Thyroid gland (tissue), 4 donors: ENCODE measurements around the gene YAP1.

Experiments
- POLR2A ChIP-seq, 2 donors: fragments of 450-650 bp; IDR thresholded peaks; one replicate each; pipeline ENCODE4 v1.6.1; 2017; ENCODE audit warnings: antibody characterized with exemption in 2 of 2, mild to moderate bottlenecking in 2 of 2, moderate library complexity in 1 of 2
- TF ChIP-seq, protein P1 (sequence below), 6 experiments: fragments of 200-600 bp in 3 of 6; fragments of 450-650 bp in 3 of 6; sonication (generic) in 3 of 6; IDR thresholded peaks; one replicate each; pipeline ENCODE4 v1.5.1; 2016 to 2019; ENCODE audit warnings: antibody characterized with exemption in 6 of 6, mild to moderate bottlenecking in 2 of 6, inconsistent platforms in 1 of 6, moderate library complexity in 1 of 6

GRCh38 chr11:102081313-102081712 lies 28.9 kb upstream of the YAP1 start:
- TF ChIP-seq POLR2A (IDR thresholded peaks at IDR 0.05): no peak
- TF ChIP-seq, protein P1, sequence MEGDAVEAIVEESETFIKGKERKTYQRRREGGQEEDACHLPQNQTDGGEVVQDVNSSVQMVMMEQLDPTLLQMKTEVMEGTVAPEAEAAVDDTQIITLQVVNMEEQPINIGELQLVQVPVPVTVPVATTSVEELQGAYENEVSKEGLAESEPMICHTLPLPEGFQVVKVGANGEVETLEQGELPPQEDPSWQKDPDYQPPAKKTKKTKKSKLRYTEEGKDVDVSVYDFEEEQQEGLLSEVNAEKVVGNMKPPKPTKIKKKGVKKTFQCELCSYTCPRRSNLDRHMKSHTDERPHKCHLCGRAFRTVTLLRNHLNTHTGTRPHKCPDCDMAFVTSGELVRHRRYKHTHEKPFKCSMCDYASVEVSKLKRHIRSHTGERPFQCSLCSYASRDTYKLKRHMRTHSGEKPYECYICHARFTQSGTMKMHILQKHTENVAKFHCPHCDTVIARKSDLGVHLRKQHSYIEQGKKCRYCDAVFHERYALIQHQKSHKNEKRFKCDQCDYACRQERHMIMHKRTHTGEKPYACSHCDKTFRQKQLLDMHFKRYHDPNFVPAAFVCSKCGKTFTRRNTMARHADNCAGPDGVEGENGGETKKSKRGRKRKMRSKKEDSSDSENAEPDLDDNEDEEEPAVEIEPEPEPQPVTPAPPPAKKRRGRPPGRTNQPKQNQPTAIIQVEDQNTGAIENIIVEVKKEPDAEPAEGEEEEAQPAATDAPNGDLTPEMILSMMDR (IDR thresholded peaks at IDR 0.05): no peak
